Colonic mucosa (tissue), 4 donors: ENCODE data around the gene TMEM135. TPM values are rescaled to one million over a fixed set of nuclear protein-coding genes. Genes with fewer than 3 reads are reported as not detected.

Source experiments
- DNase-seq: peaks from one replicate; pipeline ENCODE4 v3.0.0-alpha.2; 2020
- H3K27ac ChIP-seq: fragments of 200-600 bp; one replicate; pipeline ENCODE4 v1.8.0; 2021
- H3K27me3 ChIP-seq: fragments of 200-600 bp; one replicate; pipeline ENCODE4 v1.8.0; 2021
- H3K36me3 ChIP-seq: fragments of 200-600 bp; one replicate; pipeline ENCODE4 v1.8.0; 2021
- H3K4me1 ChIP-seq: fragments of 200-600 bp; one replicate; pipeline ENCODE4 v1.8.0; 2021; ENCODE audit warnings: mild to moderate bottlenecking
- H3K4me3 ChIP-seq: fragments of 200-600 bp; one replicate; pipeline ENCODE4 v1.8.0; 2021
- H3K9ac ChIP-seq, 2 donors: one replicate each; pipeline ENCODE4 v1.7.0; 2013; ENCODE audit warnings: control low read depth in 2 of 2, low read depth in 2 of 2, low read length in 2 of 2
- H3K9me3 ChIP-seq: fragments of 200-600 bp; one replicate; pipeline ENCODE4 v1.8.0; 2021
- CTCF ChIP-seq: fragments of 200-600 bp; IDR thresholded peaks from one replicate; pipeline ENCODE4 v1.8.0; 2022; ENCODE audit warnings: antibody characterized with exemption, mild to moderate bottlenecking
- intact Hi-C: fragments of 100-400 bp; cut with DNase I; formaldehyde crosslinking; loops from one replicate; pipeline ENCODE4 v1.14.1; 2022
- total RNA-seq, 2 donors: library from RNA; stranded (reverse); fragmentation: NEBNext Ultra II Directional in 1 of 2; extraction: Animal tissue kit (Norgen Biotek cat#: 25700) in 1 of 2; gene quantifications; one replicate each; pipeline ENCODE4 v1.2.1, GENCODE V29; 2021
- donor health status: healthy.
- donor health status: DM: no; HTN: no; CAD: no.
- donor health status: DM: no; HTN: no; CAD: no.

Gene TMEM135
- total RNA-seq, 2 donors from 2014 or later = 28.8 to 41.4 TPM

DNA sequence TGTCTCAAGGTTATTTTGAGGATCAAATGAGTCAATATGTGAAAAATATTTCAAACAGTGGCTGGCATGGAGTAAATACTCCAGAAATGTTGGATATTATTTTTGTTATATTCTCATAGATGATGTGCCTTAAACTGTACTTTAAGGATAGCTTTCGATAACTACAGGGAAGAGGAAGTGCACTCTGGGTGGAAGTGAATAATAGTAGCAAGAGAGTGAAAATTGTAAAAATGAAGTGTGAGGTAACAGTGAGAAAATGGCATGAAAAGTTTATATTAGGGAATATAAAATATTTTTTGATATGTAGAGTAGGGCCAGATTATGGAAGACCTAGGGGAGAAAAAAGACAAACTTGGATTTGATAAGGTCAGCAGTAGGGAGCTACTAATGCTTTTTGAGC, 258.9 kb downstream of the TMEM135 start:
- no peak for DNase-seq

GRCh38 chr11:87298155-87298554, 260.4 kb downstream of the TMEM135 start:
- H3K36me3 ChIP-seq = no peaks in the 10 kb centered on the region
- no peak for TF ChIP-seq CTCF
- H3K4me3 ChIP-seq = no peak overlapping the region
- no peaks in the 10 kb centered on the region for H3K9me3 ChIP-seq
- no peaks in the 10 kb centered on the region for H3K4me1 ChIP-seq
- H3K9ac ChIP-seq = no peak overlapping the region
- intact Hi-C loops = loop anchor here (10.0 kb wide), 1 partner anchor 433 kb away; no protein-coding TSS in a partner anchor
- DNase-seq = no peak
- peak overlapping the region; percentile 71 for H3K27ac ChIP-seq
- H3K27me3 ChIP-seq = no peaks in the 10 kb centered on the region

More for the DNA sequence above, 258.9 kb downstream of the TMEM135 start:
- no peaks in the 10 kb centered on the region for H3K9me3 ChIP-seq
- TF ChIP-seq CTCF = no peak
- H3K9ac ChIP-seq = no peak overlapping the region
- no peak overlapping the region for H3K4me3 ChIP-seq
- no peaks in the 10 kb centered on the region for H3K27me3 ChIP-seq
- H3K27ac ChIP-seq = no peak overlapping the region
- intact Hi-C loops = loop anchor here (10.0 kb wide), 1 partner anchor 432 kb away; no protein-coding TSS in a partner anchor
- no peaks in the 10 kb centered on the region for H3K4me1 ChIP-seq
- no peaks in the 10 kb centered on the region for H3K36me3 ChIP-seq

GRCh38 chr11:87299041-87299481, 261.3 kb downstream of the TMEM135 start:
- H3K4me3 ChIP-seq = no peak overlapping the region
- H3K4me1 ChIP-seq = no peaks in the 10 kb centered on the region
- no peak overlapping the region for H3K9ac ChIP-seq
- H3K9me3 ChIP-seq = no peaks in the 10 kb centered on the region
- intact Hi-C loops = loop anchor here (10.0 kb wide), 1 partner anchor 434 kb away; no protein-coding TSS in a partner anchor
- no peaks in the 10 kb centered on the region for H3K27me3 ChIP-seq
- peak overlapping the region; percentile 71 for H3K27ac ChIP-seq
- TF ChIP-seq CTCF = no peak
- no peaks in the 10 kb centered on the region for H3K36me3 ChIP-seq
- DNase-seq = peak; percentile 75

- H3K27me3 ChIP-seq = no peaks in the 10 kb centered on the region
- peak overlapping the region in 1 of 2 donors; percentile 27 for H3K9ac ChIP-seq
- intact Hi-C loops = no loop called here
- no peaks in the 10 kb centered on the region for H3K36me3 ChIP-seq
- peak overlapping the region; percentile 56 for H3K27ac ChIP-seq
- no peak for DNase-seq
- H3K4me1 ChIP-seq = no peaks in the 10 kb centered on the region
- no peak for TF ChIP-seq CTCF
- no peaks in the 10 kb centered on the region for H3K9me3 ChIP-seq
- H3K4me3 ChIP-seq = no peak overlapping the region
Measured at GRCh38 chr11:87300640-87301380, 263.1 kb downstream of the TMEM135 start.

- no peaks in the 10 kb centered on the region for H3K9me3 ChIP-seq
- H3K4me3 ChIP-seq = no peak overlapping the region
- H3K4me1 ChIP-seq = no peaks in the 10 kb centered on the region
- H3K27ac ChIP-seq = no peak overlapping the region
- TF ChIP-seq CTCF = no peak
- no peaks in the 10 kb centered on the region for H3K36me3 ChIP-seq
- no peak for DNase-seq
- H3K27me3 ChIP-seq = no peaks in the 10 kb centered on the region
- no peak overlapping the region for H3K9ac ChIP-seq
- intact Hi-C loops = no loop called here
Measured at GRCh38 chr11:87301785-87302540, 264.2 kb downstream of the TMEM135 start.
